Activated T-cell treated with anti-CD3 and anti-CD28 coated beads, Interleukin-2, amount 50 U/mL, for 24 hours (primary cell): ENCODE data around the gene GMIP.
"Not testable (repeated sequence)": the region's sequence is repeated elsewhere in the genome, so short reads cannot be mapped to it uniquely, and the experiment has no call there.

ENCODE experiments used
- DNase-seq: peaks from one replicate; pipeline ENCODE4 v3.0.0-alpha.2; 2020
- H3K27ac Mint-ChIP-seq: 2 replicates; pipeline ENCODE4 v1.8.0; 2020; ENCODE audit warnings: mild to moderate bottlenecking, mixed read lengths
- H3K27me3 Mint-ChIP-seq: 2 replicates; pipeline ENCODE4 v1.8.0; 2020; ENCODE audit warnings: mixed read lengths
- H3K36me3 Mint-ChIP-seq: 2 replicates; pipeline ENCODE4 v1.8.0; 2020; ENCODE audit warnings: low read depth, mixed read lengths
- H3K4me1 Mint-ChIP-seq: 2 replicates; pipeline ENCODE4 v1.8.0; 2020; ENCODE audit warnings: low read depth, mixed read lengths
- H3K4me3 Mint-ChIP-seq: 2 replicates; pipeline ENCODE4 v1.8.0; 2020; ENCODE audit warnings: mild to moderate bottlenecking, moderate library complexity, mixed read lengths
- H3K9me3 Mint-ChIP-seq: 2 replicates; pipeline ENCODE4 v1.8.0; 2020; ENCODE audit warnings: mixed read lengths

The GMIP gene

GRCh38 chr19:19643158-19644053 lies at the start of gene GMIP:
Gene GMIP, minus strand, starts transcription at chr19:19643657. Its CDS starts 128 bp downstream, at chr19:19643529.
- H3K4me3 Mint-ChIP-seq = peak within 1 kb of the TSS; percentile 91
- no peaks in the 10 kb centered on the region for H3K9me3 Mint-ChIP-seq
- no peaks in the 10 kb centered on the region for H3K27me3 Mint-ChIP-seq
- peak; percentile 90 for DNase-seq
- peak within 1 kb of the TSS; percentile 92 for H3K27ac Mint-ChIP-seq
- peaks cover 23% of the 10 kb centered on the region for H3K4me1 Mint-ChIP-seq
- peaks cover 91% of the 10 kb centered on the region for H3K36me3 Mint-ChIP-seq

- peaks cover 14% of the 10 kb centered on the region for H3K9me3 Mint-ChIP-seq
- H3K36me3 Mint-ChIP-seq = peaks cover 28% of the 10 kb centered on the region
- no peak overlapping the region for H3K27ac Mint-ChIP-seq
- H3K27me3 Mint-ChIP-seq = no peaks in the 10 kb centered on the region
- no peak for DNase-seq
- no peak overlapping the region for H3K4me3 Mint-ChIP-seq
- no peaks in the 10 kb centered on the region for H3K4me1 Mint-ChIP-seq
Observed at GRCh38 chr19:19691683-19692082, 48.2 kb upstream of the GMIP start.

GRCh38 chr19:19689023-19689422 lies 45.6 kb upstream of the GMIP start:
- Mint-ChIP-seq H3K9me3 (peaks cover 18% of the 10 kb centered on the region), H3K36me3 (peaks cover 48% of the 10 kb centered on the region)
- H3K27ac Mint-ChIP-seq, H3K4me1 Mint-ChIP-seq, H3K4me3 Mint-ChIP-seq, DNase-seq, H3K27me3 Mint-ChIP-seq: not testable (repeated sequence)

GRCh38 chr19:19687090-19687489 lies 43.6 kb upstream of the GMIP start:
- Mint-ChIP-seq H3K9me3 (peaks cover 29% of the 10 kb centered on the region), H3K36me3 (peaks cover 62% of the 10 kb centered on the region), H3K27me3 (no peaks in the 10 kb centered on the region), H3K27ac (no peak overlapping the region), H3K4me1 (no peaks in the 10 kb centered on the region), H3K4me3 (no peak overlapping the region)
- DNase-seq = no peak

- Mint-ChIP-seq H3K4me3 (no peak overlapping the region), H3K27me3 (no peaks in the 10 kb centered on the region), H3K4me1 (no peaks in the 10 kb centered on the region), H3K9me3 (peaks cover 29% of the 10 kb centered on the region), H3K27ac (no peak overlapping the region), H3K36me3 (peaks cover 63% of the 10 kb centered on the region)
- no peak for DNase-seq
Observed at GRCh38 chr19:19686580-19686979, 43.1 kb upstream of the GMIP start.

GRCh38 chr19:19686119-19686518 lies 42.7 kb upstream of the GMIP start:
- peaks cover 30% of the 10 kb centered on the region for H3K9me3 Mint-ChIP-seq
- peaks cover 66% of the 10 kb centered on the region for H3K36me3 Mint-ChIP-seq
- H3K27me3 Mint-ChIP-seq = not testable (repeated sequence)

GRCh38 chr19:19679176-19680073 lies 36.0 kb upstream of the GMIP start:
- H3K4me3 Mint-ChIP-seq = no peak overlapping the region
- H3K36me3 Mint-ChIP-seq = peaks cover 98% of the 10 kb centered on the region
- H3K4me1 Mint-ChIP-seq = peaks cover 14% of the 10 kb centered on the region
- no peak overlapping the region for H3K27ac Mint-ChIP-seq
- peaks cover 61% of the 10 kb centered on the region for H3K9me3 Mint-ChIP-seq
- no peak for DNase-seq
- H3K27me3 Mint-ChIP-seq = no peaks in the 10 kb centered on the region

More at GRCh38 chr19:19686119-19686518, 42.7 kb upstream of the GMIP start:
- not testable (repeated sequence) for H3K4me1 Mint-ChIP-seq, H3K27ac Mint-ChIP-seq, DNase-seq, H3K4me3 Mint-ChIP-seq

GRCh38 chr19:19677579-19677978 lies 34.1 kb upstream of the GMIP start:
- Mint-ChIP-seq H3K27ac (peak overlapping the region; percentile 15), H3K9me3 (peaks cover 50% of the 10 kb centered on the region), H3K4me3 (no peak overlapping the region), H3K27me3 (no peaks in the 10 kb centered on the region), H3K36me3 (peaks cover 98% of the 10 kb centered on the region), H3K4me1 (peaks cover 17% of the 10 kb centered on the region)
- DNase-seq = no peak

GRCh38 chr19:19674315-19674714 lies 30.9 kb upstream of the GMIP start:
- H3K4me3 Mint-ChIP-seq = no peak overlapping the region
- H3K27me3 Mint-ChIP-seq = no peaks in the 10 kb centered on the region
- no peak overlapping the region for H3K27ac Mint-ChIP-seq
- peaks cover 98% of the 10 kb centered on the region for H3K36me3 Mint-ChIP-seq
- peaks cover 43% of the 10 kb centered on the region for H3K9me3 Mint-ChIP-seq
- DNase-seq = no peak
- H3K4me1 Mint-ChIP-seq = peaks cover 37% of the 10 kb centered on the region

GRCh38 chr19:19672816-19673215 lies 29.4 kb upstream of the GMIP start:
- Mint-ChIP-seq H3K36me3 (peaks cover 92% of the 10 kb centered on the region), H3K4me1 (peaks cover 44% of the 10 kb centered on the region), H3K27me3 (no peaks in the 10 kb centered on the region), H3K4me3 (no peak overlapping the region), H3K27ac (no peak overlapping the region), H3K9me3 (peaks cover 32% of the 10 kb centered on the region)
- peak; percentile 20 for DNase-seq

GRCh38 chr19:19670070-19670551 lies 26.7 kb upstream of the GMIP start:
- H3K4me3 Mint-ChIP-seq = peak overlapping the region; percentile 86
- peaks cover 42% of the 10 kb centered on the region for H3K4me1 Mint-ChIP-seq
- no peaks in the 10 kb centered on the region for H3K27me3 Mint-ChIP-seq
- peaks cover 12% of the 10 kb centered on the region for H3K9me3 Mint-ChIP-seq
- peaks cover 72% of the 10 kb centered on the region for H3K36me3 Mint-ChIP-seq
- peak; percentile 31 for DNase-seq
- H3K27ac Mint-ChIP-seq = peak overlapping the region; percentile 90

GRCh38 chr19:19668230-19669012 lies 25.0 kb upstream of the GMIP start, which contains the start of gene ZNF101:
Gene ZNF101, plus strand, starts transcription at chr19:19668839. Its CDS starts 125 bp downstream, at chr19:19668964.
- peaks cover 61% of the 10 kb centered on the region for H3K36me3 Mint-ChIP-seq
- H3K9me3 Mint-ChIP-seq = peaks cover 7% of the 10 kb centered on the region
- peak within 1 kb of the TSS; percentile 86 for H3K4me3 Mint-ChIP-seq
- peak within 1 kb of the TSS; percentile 98 for H3K27ac Mint-ChIP-seq
- peak; percentile 96 for DNase-seq
- H3K4me1 Mint-ChIP-seq = peaks cover 37% of the 10 kb centered on the region
- H3K27me3 Mint-ChIP-seq = no peaks in the 10 kb centered on the region

- peak; percentile 20 for DNase-seq
- not testable (repeated sequence) for H3K27me3 Mint-ChIP-seq, H3K9me3 Mint-ChIP-seq, H3K4me3 Mint-ChIP-seq
- Mint-ChIP-seq H3K4me1 (peaks cover 46% of the 10 kb centered on the region), H3K36me3 (peaks cover 56% of the 10 kb centered on the region), H3K27ac (peak overlapping the region; percentile 11)
Observed at GRCh38 chr19:19665420-19665948, 22.0 kb upstream of the GMIP start.
